B cell (primary cell): ENCODE data around the gene COL28A1.

Experiments used
- EZH2 ChIP-seq: IDR thresholded peaks from 2 replicates; pipeline ENCODE4 v1.6.1; 2012; ENCODE audit warnings: borderline replicate concordance, low read depth, mild to moderate bottlenecking, moderate library complexity, low read length; ENCODE audit not compliant: insufficient read depth, poor library complexity, severe bottlenecking
- TF ChIP-seq, protein P1 (sequence below): fragments of 200-600 bp; IDR thresholded peaks from one replicate; pipeline ENCODE4 v1.8.0; 2022; ENCODE audit warnings: antibody characterized with exemption, mild to moderate bottlenecking

DNA sequence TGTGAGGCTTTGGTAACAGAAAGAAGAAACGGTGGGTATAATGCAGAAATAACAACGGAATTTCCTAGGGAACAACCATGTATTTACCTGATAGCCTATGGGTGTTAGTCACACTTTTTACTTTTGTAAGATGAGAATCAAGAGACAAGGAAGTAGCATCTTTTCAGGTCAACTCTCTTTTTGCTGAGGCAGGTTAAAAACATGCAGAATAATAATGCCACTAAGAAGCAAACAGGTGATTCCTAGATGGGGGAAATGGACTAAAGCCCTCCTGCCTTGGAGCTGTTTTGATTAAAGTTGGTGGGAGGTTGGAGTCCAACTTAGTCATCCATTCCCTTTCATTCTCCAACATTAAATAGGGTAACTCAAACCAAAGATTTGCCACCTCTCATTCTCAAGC, 2.0 kb upstream of the COL28A1 start:
- TF ChIP-seq, protein P1, sequence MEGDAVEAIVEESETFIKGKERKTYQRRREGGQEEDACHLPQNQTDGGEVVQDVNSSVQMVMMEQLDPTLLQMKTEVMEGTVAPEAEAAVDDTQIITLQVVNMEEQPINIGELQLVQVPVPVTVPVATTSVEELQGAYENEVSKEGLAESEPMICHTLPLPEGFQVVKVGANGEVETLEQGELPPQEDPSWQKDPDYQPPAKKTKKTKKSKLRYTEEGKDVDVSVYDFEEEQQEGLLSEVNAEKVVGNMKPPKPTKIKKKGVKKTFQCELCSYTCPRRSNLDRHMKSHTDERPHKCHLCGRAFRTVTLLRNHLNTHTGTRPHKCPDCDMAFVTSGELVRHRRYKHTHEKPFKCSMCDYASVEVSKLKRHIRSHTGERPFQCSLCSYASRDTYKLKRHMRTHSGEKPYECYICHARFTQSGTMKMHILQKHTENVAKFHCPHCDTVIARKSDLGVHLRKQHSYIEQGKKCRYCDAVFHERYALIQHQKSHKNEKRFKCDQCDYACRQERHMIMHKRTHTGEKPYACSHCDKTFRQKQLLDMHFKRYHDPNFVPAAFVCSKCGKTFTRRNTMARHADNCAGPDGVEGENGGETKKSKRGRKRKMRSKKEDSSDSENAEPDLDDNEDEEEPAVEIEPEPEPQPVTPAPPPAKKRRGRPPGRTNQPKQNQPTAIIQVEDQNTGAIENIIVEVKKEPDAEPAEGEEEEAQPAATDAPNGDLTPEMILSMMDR, result no peak
- no peak for TF ChIP-seq EZH2
